ENCODE data around the gene EIF5AL1.

The EIF5AL1 gene

GRCh38 chr10:79472449-79472848, 39.9 kb upstream of the EIF5AL1 start:
- H3K4me3 ChIP-seq (ENCODE audit: low read depth, low read length), result no peak overlapping the region
- TF ChIP-seq, protein P1, sequence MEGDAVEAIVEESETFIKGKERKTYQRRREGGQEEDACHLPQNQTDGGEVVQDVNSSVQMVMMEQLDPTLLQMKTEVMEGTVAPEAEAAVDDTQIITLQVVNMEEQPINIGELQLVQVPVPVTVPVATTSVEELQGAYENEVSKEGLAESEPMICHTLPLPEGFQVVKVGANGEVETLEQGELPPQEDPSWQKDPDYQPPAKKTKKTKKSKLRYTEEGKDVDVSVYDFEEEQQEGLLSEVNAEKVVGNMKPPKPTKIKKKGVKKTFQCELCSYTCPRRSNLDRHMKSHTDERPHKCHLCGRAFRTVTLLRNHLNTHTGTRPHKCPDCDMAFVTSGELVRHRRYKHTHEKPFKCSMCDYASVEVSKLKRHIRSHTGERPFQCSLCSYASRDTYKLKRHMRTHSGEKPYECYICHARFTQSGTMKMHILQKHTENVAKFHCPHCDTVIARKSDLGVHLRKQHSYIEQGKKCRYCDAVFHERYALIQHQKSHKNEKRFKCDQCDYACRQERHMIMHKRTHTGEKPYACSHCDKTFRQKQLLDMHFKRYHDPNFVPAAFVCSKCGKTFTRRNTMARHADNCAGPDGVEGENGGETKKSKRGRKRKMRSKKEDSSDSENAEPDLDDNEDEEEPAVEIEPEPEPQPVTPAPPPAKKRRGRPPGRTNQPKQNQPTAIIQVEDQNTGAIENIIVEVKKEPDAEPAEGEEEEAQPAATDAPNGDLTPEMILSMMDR (IDR thresholded peaks at IDR 0.05; ENCODE audit: borderline replicate concordance, insufficient read depth, low read depth, low read length), result no peak

DNA sequence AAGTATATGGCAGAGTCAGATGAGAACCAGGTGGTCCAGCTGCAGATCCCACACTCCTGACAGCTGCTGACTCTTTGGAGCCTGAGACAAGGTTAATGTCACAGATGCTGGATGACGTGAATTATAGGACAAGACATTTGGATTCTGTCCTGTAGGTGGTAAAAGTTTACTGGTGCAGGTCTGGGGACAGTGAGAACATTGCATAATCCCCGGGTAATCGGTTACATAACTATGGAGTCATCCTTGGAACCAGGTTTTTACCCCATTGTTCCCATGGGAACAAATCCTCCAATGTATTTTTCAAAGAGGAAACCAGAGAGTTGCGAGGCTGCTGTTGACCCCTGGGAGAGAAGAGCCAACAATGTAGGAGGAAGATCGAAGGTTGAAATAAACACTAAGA, 39.4 kb upstream of the EIF5AL1 start:
- TF ChIP-seq, protein P1 (IDR thresholded peaks at IDR 0.05; ENCODE audit: borderline replicate concordance, insufficient read depth, low read depth, low read length), result no peak
- no peak overlapping the region for H3K4me3 ChIP-seq (ENCODE audit: low read depth, low read length)

DNA sequence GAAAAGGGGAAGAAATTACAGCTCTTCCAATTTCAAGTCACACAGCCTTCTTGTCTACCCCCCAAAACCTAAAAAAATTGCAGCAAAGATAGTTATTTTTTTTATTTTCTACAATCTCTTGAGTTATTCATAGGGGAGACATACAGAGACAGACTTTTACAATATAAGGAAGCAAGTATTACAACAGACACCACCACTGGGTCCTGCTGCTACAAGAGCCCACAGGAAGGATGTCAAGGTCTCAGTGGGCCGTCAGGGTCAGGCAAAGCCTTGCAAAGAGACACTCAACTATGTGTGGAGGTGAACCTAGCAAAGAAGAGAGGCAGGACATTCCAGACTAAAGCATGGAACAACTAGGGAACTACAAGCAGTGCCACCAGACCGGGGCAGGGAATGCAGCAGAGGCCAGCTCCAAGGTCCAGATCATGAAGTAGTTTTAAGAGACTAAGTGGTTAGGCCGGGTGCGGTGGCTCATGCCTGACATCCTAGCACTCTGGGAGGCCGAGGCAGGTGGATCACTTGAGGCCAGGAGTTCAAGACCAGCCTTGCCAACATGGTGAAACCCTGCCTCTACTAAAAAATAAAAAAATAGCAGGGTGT, 38.7 kb upstream of the EIF5AL1 start:
- no peak overlapping the region for H3K4me3 ChIP-seq (ENCODE audit: low read depth, low read length)
- TF ChIP-seq, protein P1 (IDR thresholded peaks at IDR 0.05; ENCODE audit: borderline replicate concordance, insufficient read depth, low read depth, low read length), result no peak

GRCh38 chr10:79475119-79475653, 37.1 kb upstream of the EIF5AL1 start:
- no peak overlapping the region for H3K4me3 ChIP-seq (ENCODE audit: low read depth, low read length)
- TF ChIP-seq, protein P1 (IDR thresholded peaks at IDR 0.05; ENCODE audit: borderline replicate concordance, insufficient read depth, low read depth, low read length), result no peak

DNA sequence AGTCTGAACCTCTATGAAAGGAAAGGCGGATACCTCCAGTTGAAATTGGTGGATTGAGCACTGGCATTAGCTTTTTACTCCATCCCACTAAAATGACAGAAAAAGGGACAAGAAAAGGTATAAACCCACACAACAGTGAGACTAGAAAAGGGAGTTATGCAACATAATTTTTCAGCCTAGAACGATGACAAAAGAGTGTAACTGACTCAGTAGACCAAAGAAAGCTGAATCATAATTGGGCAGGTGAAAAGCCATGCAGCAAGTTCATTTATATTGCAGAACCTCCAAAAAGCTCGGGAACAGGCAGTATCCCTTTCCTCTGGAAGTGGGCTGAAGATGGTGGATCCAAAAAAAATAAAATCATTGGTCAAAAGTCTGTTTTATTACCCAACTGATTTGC, 36.5 kb upstream of the EIF5AL1 start:
- H3K4me3 ChIP-seq (ENCODE audit: low read depth, low read length), result no peak overlapping the region
- TF ChIP-seq, protein P1 (IDR thresholded peaks at IDR 0.05; ENCODE audit: borderline replicate concordance, insufficient read depth, low read depth, low read length), result no peak

- no peak overlapping the region for H3K4me3 ChIP-seq (ENCODE audit: low read depth, low read length)
- TF ChIP-seq, protein P1 (IDR thresholded peaks at IDR 0.05; ENCODE audit: borderline replicate concordance, insufficient read depth, low read depth, low read length), result no peak
Observed at GRCh38 chr10:79476645-79477044, 35.7 kb upstream of the EIF5AL1 start.

DNA sequence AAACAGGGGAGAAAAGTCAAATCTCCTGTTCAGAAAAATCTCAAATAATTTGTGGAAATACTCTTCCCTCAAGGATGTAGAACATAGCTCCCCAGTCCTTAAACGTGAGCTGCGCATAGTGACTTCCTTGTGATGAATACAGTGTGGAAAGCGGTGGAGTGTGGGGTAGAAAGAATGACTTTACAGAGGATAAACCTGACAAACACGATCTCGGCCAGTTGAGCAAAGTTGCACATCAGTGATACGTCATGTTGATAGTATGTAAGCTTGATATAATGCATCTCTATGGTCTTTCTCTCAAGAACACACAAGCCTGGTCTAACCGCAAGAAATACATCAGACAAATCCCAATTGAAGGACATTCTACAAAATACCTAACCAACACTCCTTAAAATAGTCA, 34.9 kb upstream of the EIF5AL1 start:
- no peak overlapping the region for H3K4me3 ChIP-seq (ENCODE audit: low read depth, low read length)
- TF ChIP-seq, protein P1 (IDR thresholded peaks at IDR 0.05; ENCODE audit: borderline replicate concordance, insufficient read depth, low read depth, low read length), result no peak

Data from GM12875 (cell line).